DMS 273 treated with DMSO at 0.1 percent for 48 hours (cell line): Measurements from ENCODE around the gene CKLF.

ENCODE experiments used
- DNase-seq: peaks from one replicate; lab custom pipeline; 2025; lab: John Stamatoyannopoulos, UW

The CKLF gene

GRCh38 chr16:66517586-66518263 lies 34.7 kb upstream of the CKLF start:
- DNase-seq: no peak

DNA sequence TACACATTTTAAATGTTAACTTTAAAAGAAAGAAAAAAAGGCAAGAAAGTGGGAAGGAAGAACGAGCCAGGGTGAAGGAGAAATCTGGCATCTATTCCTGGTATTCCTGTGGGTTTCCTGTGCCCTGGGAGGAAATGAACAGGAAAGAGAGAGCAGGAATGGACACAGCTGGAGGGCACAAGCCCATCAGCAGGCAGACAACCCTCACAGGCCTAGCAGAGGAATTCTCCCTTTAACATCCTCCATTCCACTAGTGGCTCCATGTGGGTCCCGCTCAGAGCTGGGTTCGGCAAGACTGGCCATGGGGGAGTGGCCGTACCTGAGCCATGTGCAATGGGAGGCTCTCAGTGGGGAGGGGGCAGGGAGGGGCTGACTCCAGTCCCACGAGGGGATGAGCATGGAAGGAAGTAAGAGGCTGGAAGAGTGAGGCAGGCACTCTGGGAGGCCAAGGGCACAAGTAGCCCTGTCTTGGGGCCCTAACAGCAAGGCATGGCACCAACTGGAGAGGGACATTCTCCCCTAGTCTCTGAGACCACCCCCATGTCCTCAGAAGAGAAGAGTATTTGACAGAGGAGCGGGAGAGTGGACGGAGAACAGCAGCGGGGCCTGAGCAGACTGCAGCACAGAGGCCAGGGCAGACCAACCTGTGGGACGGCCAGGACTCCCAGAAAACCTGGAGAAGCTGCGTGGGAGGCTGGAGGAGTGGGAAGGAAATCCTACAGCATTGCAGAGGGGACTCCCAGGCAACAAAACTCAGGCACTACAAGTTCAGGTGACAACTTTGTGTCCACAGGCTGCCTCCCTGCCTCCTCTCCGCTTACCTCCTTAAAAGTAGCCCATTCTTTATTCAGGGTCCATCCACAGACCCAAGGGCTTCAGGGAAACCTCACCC lies 32.6 kb upstream of the CKLF start:
- DNase-seq: no peak

DNA sequence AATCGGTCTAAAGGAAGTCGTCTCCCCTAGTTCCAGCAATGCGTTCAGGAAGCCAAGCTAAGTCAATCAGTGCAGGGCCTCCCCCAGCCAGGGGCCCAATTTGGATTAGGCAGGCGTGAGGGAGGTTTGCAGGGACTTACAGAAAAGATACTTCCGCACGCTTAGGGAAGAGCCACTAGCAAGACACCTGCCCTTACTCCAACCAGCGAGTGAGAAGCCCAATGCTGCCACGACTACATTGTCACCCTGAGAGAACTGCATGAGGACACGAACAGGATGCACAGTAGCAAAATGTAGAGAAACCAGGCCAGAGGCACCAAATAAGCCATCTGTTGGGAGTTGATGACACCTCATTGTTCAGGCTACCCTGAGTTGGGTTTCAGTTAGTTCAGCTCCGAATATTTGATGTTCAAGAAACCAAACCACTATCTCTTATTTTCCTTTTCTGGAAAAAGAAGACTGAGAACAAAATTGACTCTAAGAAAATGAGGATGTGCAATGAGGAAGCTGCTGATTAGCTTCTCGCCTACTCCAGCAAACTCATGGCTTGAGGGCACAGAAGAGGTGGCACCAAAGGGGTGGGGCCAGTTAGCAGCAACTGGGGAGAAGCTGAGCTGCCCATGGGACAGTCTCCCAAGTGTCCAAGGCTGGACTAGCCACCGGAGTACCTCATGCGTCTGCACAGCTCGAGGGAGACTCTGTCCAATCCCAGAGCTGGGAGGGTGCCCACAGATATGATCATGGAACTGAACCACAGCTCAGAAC lies 31.8 kb upstream of the CKLF start:
- DNase-seq: no peak

DNA sequence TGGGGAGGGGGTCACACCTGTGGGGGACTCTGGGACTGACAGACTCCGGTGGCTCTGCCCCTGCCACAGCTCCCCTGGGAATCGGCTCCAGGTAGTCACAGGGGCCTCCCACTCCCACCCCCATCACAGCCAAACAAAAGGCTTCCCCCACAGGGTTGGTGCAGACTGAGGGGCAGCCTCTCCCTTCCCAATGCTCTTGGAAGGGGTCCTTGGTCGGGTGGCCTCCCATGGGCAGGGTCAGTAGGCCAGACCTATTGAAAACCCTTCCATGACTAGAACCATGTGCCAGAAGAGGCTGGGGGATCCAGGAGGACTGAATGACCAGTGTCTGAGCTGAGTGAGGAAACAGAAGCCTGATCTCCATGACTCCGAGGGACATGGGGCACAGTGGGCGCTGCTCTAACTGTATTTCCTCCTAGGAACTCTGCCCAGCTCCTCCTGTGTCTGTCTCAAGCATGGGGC lies 31.1 kb upstream of the CKLF start:
- no peak for DNase-seq

- no peak for DNase-seq
Observed at GRCh38 chr16:66521951-66522771, 30.2 kb upstream of the CKLF start.

- no peak for DNase-seq
Observed at GRCh38 chr16:66522816-66523590, 29.4 kb upstream of the CKLF start.

DNA sequence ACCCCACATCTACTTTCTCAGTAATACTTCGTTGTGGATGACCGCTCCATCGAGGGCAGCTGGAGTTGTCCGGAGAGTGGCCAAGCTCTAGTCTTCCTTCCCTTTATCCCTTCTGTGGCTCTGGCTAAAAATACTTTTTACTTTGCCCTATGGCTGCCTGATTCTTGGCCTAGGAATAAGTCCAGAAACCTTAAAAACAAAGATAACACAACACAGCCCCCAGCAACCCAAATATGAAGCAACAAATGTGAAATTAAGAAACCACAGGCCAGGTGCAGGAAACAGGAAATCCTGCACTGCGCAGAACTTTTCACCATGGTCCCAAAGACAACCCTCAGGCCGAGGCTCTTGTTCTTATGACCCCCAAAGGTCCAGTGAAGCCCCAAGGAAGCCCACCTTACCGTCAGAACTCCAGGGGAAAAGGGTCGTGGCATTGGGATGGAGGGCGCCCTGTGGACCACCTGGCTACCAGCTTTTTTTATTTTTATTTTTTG lies 28.5 kb upstream of the CKLF start:
- no peak for DNase-seq

DNA sequence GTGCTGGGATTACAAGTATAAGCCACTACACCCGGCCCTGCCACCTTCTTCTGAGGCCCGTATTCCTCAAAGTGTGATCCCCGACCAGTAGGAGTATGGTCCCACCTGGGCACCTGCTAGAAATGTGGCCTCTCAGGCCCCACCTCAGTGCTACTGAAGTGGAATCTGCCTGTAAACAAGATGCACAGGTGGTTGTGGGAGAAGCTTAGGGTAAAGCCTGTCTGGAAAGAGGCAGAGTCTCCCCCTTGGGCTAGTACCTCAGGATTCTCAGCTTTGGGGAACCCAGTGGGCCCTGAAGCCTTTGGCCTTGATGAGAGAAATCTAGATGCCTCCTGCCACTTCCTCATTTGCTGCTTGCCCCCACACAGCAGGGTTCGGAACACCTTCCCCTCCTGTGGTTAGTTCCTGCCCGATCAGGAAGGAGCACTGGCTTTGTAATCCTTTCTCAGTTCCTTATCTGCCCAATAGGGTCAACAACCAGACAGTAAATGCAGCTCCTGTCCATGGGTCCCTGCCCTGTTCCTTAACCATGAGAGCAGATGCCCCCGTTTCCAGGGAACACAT lies 27.7 kb upstream of the CKLF start:
- no peak for DNase-seq

DNA sequence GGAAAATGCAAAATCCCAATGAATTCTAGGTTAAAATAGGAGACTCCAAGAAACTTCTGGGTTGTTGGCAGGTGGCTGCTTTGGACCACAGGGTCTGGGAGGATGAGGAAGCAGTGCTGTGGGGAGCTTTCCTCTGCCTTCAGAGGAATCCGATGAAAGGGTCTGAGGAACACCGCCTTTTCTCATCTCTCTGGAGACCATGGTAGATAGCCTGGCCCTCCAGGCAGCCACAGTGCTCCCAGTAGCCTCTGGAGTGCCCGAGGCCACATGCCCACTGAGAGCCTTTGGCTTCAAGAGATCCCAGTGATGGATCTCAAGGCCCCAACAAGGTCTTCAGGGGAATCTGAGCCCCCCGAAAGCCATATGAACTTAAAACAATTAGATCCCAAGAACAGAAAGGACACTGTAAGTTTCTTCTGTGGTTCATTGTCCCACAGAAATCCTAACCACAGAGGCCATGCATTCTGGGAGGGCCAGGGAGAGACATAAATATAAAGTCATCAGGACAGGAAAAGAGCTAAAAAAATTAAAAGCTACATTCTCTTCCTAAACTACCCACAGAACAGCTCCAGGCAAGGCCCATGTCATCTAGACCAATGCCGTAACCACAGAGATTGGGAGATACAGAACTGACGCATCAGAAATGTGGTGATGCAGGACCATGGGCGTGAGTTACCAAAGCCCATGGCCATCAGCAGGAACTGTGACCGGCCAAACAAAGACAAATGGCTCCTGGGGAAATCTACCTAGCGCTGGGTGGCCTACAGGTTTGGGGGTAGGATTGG lies 26.8 kb upstream of the CKLF start:
- DNase-seq: no peak

- no peak for DNase-seq
Observed at GRCh38 chr16:66528294-66528693, 24.1 kb upstream of the CKLF start.

DNA sequence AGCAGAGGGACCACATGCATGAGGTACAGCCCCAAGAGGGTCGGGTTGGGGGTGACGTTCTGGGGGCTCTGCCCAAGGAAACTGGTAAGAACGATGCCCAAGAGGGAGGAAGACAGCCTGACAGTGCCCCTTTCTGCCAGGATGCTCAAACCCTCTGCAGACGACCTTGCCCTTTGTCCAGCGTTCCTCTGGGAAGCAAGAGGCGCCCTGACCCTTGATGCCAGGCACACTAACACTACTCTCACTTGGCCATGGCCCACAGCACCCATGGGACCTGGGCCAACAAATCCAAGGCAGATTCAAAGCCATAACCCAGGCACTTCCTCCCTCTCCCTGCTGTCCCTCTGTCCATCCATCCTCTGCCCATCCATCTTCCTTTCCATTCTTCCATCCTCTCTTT lies 22.9 kb upstream of the CKLF start:
- no peak for DNase-seq

GRCh38 chr16:66534376-66534799 lies 18.0 kb upstream of the CKLF start:
- DNase-seq: no peak

GRCh38 chr16:66536525-66536924 lies 15.9 kb upstream of the CKLF start:
- DNase-seq: no peak

DNA sequence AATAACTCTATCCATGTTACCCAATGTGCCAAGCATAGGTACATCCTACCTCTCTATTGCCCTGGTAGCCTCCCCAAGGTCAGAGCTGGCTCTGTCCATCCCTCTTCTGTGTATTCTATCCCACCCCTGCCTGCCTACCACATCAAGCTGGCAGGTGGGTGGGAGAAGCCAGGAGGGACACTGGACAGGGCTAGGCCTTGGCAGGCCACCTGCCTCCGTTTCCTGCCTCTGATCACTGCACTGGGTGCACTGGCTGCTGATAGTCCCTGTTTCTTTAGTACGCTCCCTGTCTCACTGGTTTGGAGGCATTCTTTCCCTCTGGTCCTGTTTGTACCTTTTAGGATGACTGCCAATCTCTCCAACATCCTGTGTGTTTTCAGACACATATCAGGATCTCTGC lies 15.1 kb upstream of the CKLF start:
- no peak for DNase-seq

DNA sequence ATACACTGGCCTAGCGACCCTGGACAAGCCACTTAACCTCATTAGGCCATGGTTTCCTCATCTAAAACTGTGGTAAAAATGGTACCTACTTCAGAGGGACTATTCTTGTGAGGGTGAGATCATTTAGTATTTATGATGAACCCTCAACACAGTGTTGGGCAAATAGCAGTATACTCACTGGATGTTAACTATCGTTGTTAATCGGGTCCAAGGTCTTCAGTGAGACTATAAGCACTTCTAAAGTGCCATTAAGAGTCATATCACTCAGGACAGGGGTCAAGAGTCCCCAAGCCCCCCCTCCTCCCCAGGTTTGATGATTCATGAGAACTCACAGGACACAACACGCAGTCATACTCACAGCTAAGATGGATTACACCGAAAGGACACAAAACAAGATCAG lies 13.5 kb upstream of the CKLF start:
- no peak for DNase-seq

GRCh38 chr16:66539623-66540469 lies 12.5 kb upstream of the CKLF start:
- no peak for DNase-seq

DNA sequence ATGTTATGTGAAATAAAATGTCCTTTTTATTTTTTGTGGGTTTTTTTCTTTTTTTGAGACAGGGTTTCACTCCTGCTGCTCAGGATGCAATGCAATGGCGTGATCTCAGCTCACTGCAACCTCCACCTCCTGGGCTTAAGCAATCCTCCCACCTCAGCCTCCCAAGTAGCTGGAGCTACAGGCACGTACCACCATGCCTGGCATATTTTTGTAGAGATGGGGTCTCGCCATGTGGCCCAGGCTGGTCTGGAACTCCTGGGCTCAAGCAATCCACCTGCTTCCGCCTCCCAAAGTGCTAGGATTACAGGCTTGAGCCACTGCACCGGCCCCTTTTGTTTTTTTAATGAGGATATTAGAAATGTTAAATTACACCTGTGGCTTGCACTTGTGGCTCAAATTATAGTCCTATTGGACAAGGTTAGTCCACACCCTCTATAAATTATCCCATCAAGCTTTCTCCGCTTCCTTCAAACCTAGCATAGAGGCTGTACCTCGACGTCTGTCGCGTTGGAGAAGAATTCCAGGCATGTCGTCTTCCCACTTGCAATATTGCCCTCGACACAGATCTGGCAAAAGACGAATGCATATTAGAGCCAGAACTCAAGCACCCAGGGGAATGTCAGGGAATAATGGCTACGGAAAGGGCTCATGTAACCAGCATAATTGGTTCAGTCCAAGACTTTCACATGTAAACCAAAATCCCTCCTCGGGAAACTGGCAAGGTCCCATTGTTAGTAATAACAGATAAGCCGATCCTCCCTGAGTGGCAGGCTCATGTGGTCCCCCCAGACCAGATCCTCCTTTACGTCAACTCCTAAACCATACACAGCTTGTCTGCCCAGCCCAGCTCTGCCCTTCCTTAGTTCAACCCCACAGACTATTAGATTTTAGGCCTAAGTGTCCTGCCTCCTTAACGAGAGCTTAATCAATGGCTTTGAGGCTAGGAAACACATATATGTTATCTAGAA lies 10.7 kb upstream of the CKLF start:
- DNase-seq: no peak
